Nephron (organoid): Measurements from ENCODE around the gene PCSK2.

Source experiments
- H3K27ac Mint-ChIP-seq, 3 experiments: 2 replicates each; pipeline ENCODE4 v1.8.0; 2020; ENCODE audit warnings: mixed read lengths in 3 of 3, mild to moderate bottlenecking in 2 of 3, moderate library complexity in 1 of 3
- H3K27me3 Mint-ChIP-seq: 2 replicates; pipeline ENCODE4 v1.8.0; 2021; ENCODE audit warnings: low read depth, mild to moderate bottlenecking, moderate library complexity, mixed read lengths
- H3K36me3 Mint-ChIP-seq: 2 replicates; pipeline ENCODE4 v1.8.0; 2020; ENCODE audit warnings: low read depth, mixed read lengths
- H3K4me1 Mint-ChIP-seq: 2 replicates; pipeline ENCODE4 v1.8.0; 2020; ENCODE audit warnings: mixed read lengths
- H3K4me3 Mint-ChIP-seq, 3 experiments: 2 replicates each; pipeline ENCODE4 v1.8.0; 2020; ENCODE audit warnings: mild to moderate bottlenecking in 3 of 3, mixed read lengths in 3 of 3, moderate library complexity in 2 of 3
- H3K9me3 Mint-ChIP-seq: 2 replicates; pipeline ENCODE4 v1.8.0; 2020; ENCODE audit warnings: mixed read lengths
- CTCF ChIP-seq, 3 experiments: fragments of 200-600 bp; sonication (generic); IDR thresholded peaks; one replicate each; pipeline ENCODE4 v1.5.0; 2021; ENCODE audit warnings: antibody characterized with exemption in 3 of 3; ENCODE audit not compliant: unreplicated experiment in 3 of 3

The PCSK2 gene

GRCh38 chr20:17343656-17344452 is 117.0 kb downstream of the PCSK2 start:
- H3K36me3 Mint-ChIP-seq = no peaks in the 10 kb centered on the region
- H3K27ac Mint-ChIP-seq = peak overlapping the region; percentile 16 to 48 (median 30)
- H3K27me3 Mint-ChIP-seq = no peaks in the 10 kb centered on the region
- TF ChIP-seq CTCF (IDR thresholded peaks at IDR 0.05; ENCODE audit: unreplicated experiment in 3 of 3) = no peak
- peak overlapping the region in 1 of 3 experiments; percentile 4 for H3K4me3 Mint-ChIP-seq
- H3K9me3 Mint-ChIP-seq = peaks cover 6% of the 10 kb centered on the region
- H3K4me1 Mint-ChIP-seq = peaks cover 43% of the 10 kb centered on the region

GRCh38 chr20:17344790-17345189 is 118.0 kb downstream of the PCSK2 start:
- TF ChIP-seq CTCF (IDR thresholded peaks at IDR 0.05; ENCODE audit: unreplicated experiment in 3 of 3) = no peak
- peak overlapping the region in 1 of 3 experiments; percentile 30 for H3K27ac Mint-ChIP-seq
- peaks cover 6% of the 10 kb centered on the region for H3K9me3 Mint-ChIP-seq
- H3K27me3 Mint-ChIP-seq = no peaks in the 10 kb centered on the region
- H3K36me3 Mint-ChIP-seq = no peaks in the 10 kb centered on the region
- no peak overlapping the region for H3K4me3 Mint-ChIP-seq
- H3K4me1 Mint-ChIP-seq = peaks cover 39% of the 10 kb centered on the region

- TF ChIP-seq CTCF (IDR thresholded peaks at IDR 0.05; ENCODE audit: unreplicated experiment in 3 of 3) = no peak
- H3K36me3 Mint-ChIP-seq = no peaks in the 10 kb centered on the region
These were observed 118.5 kb downstream of the PCSK2 start for GRCh38 chr20:17345321-17345720.

GRCh38 chr20:17350321-17350720 is 123.5 kb downstream of the PCSK2 start:
- H3K36me3 Mint-ChIP-seq = no peaks in the 10 kb centered on the region
- no peaks in the 10 kb centered on the region for H3K27me3 Mint-ChIP-seq
- no peak overlapping the region for H3K27ac Mint-ChIP-seq
- no peak overlapping the region for H3K4me3 Mint-ChIP-seq
- H3K4me1 Mint-ChIP-seq = peaks cover 4% of the 10 kb centered on the region
- no peak for TF ChIP-seq CTCF (IDR thresholded peaks at IDR 0.05; ENCODE audit: unreplicated experiment in 3 of 3)
- H3K9me3 Mint-ChIP-seq = no peaks in the 10 kb centered on the region

More at GRCh38 chr20:17345321-17345720, 118.5 kb downstream of the PCSK2 start:
- H3K9me3 Mint-ChIP-seq = peaks cover 6% of the 10 kb centered on the region
- H3K27ac Mint-ChIP-seq = no peak overlapping the region
- H3K27me3 Mint-ChIP-seq = no peaks in the 10 kb centered on the region
- no peak overlapping the region for H3K4me3 Mint-ChIP-seq
- H3K4me1 Mint-ChIP-seq = peaks cover 39% of the 10 kb centered on the region

GRCh38 chr20:17357238-17357637 is 130.4 kb downstream of the PCSK2 start:
- H3K27ac Mint-ChIP-seq = peak overlapping the region; percentile 57 to 84 (median 59)
- H3K36me3 Mint-ChIP-seq = no peaks in the 10 kb centered on the region
- H3K9me3 Mint-ChIP-seq = no peaks in the 10 kb centered on the region
- no peak overlapping the region for H3K4me3 Mint-ChIP-seq
- no peak for TF ChIP-seq CTCF (IDR thresholded peaks at IDR 0.05; ENCODE audit: unreplicated experiment in 3 of 3)
- H3K4me1 Mint-ChIP-seq = peaks cover 21% of the 10 kb centered on the region
- H3K27me3 Mint-ChIP-seq = no peaks in the 10 kb centered on the region

GRCh38 chr20:17358854-17359253 is 132.0 kb downstream of the PCSK2 start:
- no peak for TF ChIP-seq CTCF (IDR thresholded peaks at IDR 0.05; ENCODE audit: unreplicated experiment in 3 of 3)
- Mint-ChIP-seq H3K36me3 (no peaks in the 10 kb centered on the region), H3K27me3 (no peaks in the 10 kb centered on the region), H3K9me3 (no peaks in the 10 kb centered on the region), H3K27ac (no peak overlapping the region), H3K4me3 (no peak overlapping the region), H3K4me1 (peaks cover 21% of the 10 kb centered on the region)
